Limb (tissue), 2 donors: ENCODE measurements around the gene RAB26.
"Not testable (repeated sequence)": the region's sequence is repeated elsewhere in the genome, so short reads cannot be mapped to it uniquely, and the experiment has no call there.

Source experiments
- DNase-seq, 2 donors: peaks; one replicate each; pipeline ENCODE4 v3.0.0-alpha.2; 2016; ENCODE audit errors: extremely low spot score in 2 of 2

Gene RAB26

GRCh38 chr16:2117341-2117740 is 31.1 kb upstream of the RAB26 start:
- DNase-seq = not testable (repeated sequence)

- not testable (repeated sequence) for DNase-seq
Observed at GRCh38 chr16:2117960-2118722, 30.3 kb upstream of the RAB26 start.

- peak in 1 of 2 donors; percentile 51 for DNase-seq
Observed at GRCh38 chr16:2121325-2121724, 27.1 kb upstream of the RAB26 start.

GRCh38 chr16:2121853-2122252 is 26.6 kb upstream of the RAB26 start:
- peak in 1 of 2 donors; percentile 37 for DNase-seq

GRCh38 chr16:2122429-2122828 is 26.0 kb upstream of the RAB26 start:
- no peak for DNase-seq

DNA sequence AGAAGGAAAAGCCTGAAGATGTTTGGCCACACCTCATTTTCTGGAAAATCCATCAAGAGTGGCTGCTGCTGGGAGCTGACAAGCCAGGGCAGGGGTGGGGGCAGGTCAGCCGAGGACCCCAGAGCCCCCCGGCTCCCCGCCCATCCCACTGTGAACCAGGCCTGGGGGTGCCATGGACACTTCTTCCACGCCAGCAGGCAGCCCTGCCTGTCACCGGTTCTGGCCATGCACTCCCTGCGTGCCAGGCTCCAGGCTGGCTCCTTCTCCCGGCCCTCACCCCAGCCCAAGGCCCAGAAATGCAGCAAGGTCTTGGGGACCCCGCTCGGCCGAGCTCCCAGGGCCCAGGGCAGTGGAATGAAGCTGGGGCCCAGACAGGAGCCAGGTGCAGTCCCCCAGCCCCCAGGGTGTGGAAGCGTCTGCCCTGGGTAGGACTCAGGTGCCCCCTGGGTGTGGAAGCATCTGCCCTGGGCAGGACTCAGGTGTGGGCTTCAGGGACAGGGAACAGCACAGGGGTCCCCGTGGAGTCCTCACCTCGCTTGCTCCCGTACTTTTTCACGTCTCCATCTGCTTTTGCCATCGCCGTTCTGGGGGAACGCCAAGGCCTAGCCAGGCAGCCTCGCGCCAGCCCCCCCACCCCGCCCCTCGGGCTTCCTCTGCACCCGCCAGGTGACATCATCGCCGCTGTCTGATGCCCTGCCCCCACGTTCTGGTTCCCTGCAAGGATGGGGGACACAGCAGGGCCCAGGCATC is 25.3 kb upstream of the RAB26 start:
- peak in 1 of 2 donors; percentile 46 for DNase-seq

DNA sequence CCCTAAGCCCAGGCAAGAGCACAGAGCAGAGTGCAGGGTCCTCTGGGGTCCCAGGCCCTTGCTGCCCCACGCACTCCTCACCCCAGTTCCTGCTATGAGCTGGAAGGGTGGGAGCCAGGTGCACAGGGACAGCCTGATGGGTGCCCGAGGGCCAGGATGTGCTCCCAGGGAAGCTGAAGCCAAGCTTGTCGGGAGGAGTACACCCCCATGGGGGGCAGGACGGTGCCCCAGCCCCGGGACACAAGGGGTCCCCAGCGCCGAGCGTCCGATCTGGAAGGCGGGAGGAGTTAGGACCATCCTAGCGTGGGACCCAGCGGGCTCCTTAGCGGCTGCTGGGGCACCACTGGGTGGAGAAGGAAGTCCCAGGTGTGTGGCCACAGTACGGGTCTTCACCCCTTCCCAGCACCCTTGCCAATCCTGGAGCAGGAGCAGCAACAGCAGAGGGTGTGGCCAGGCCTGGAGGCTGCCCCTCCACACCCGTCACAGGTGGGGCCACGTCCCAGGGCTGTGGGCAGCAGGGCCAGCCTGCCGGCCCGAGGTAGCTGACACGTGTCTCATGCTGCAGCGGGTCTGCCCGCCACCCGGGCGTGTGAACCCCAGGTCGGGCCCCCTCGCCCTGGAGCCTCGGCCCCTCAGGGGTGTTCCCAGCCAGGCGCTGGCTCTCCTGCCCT is 24.6 kb upstream of the RAB26 start:
- peak in 1 of 2 donors; percentile 39 for DNase-seq

- not testable (repeated sequence) for DNase-seq
Observed at GRCh38 chr16:2124377-2124693, 24.1 kb upstream of the RAB26 start.

GRCh38 chr16:2124694-2125444 is 23.6 kb upstream of the RAB26 start:
- peak; percentile 80 to 83 for DNase-seq

GRCh38 chr16:2125609-2126008 is 22.8 kb upstream of the RAB26 start:
- DNase-seq = not testable (repeated sequence)

- DNase-seq = peak in 1 of 2 donors; percentile 53
Observed at GRCh38 chr16:2126161-2126743, 22.2 kb upstream of the RAB26 start.

- DNase-seq = not testable (repeated sequence)
Observed at GRCh38 chr16:2126928-2127556, 21.4 kb upstream of the RAB26 start.

DNA sequence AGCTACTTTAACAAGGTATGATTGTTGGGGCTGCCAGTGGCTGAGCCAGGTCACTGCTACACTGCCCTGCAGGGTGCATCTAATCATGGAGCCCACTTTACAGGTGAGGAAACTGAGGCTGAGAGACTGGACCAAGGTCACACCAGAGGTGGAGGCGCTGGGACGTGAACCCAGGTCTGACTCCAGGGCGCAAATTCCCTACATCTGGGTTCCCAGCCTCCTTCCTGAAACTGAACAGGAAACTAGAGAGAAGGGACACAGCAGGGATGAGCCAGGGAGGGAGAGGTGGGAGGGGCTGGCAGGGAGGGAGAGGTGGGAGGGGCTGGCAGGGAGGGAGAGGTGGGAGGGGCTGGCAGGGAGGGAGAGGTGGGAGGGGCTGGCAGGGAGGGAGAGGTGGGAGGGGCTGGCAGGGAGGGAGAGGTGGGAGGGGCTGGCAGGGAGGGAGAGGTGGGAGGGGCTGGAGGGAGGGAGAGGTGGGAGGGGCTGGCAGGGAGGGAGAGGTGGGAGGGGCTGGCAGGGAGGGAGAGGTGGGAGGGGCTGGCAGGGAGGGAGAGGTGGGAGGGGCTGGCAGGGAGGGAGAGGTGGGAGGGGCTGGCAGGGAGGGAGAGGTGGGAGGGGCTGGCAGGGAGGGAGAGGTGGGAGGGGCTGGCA is 20.7 kb upstream of the RAB26 start:
- peak in 1 of 2 donors; percentile 48 for DNase-seq

- DNase-seq = not testable (repeated sequence)
Observed at GRCh38 chr16:2129251-2129650, 19.2 kb upstream of the RAB26 start.

GRCh38 chr16:2129890-2130447 is 18.5 kb upstream of the RAB26 start:
- not testable (repeated sequence) for DNase-seq

GRCh38 chr16:2133797-2134196 is 14.6 kb upstream of the RAB26 start:
- not testable (repeated sequence) for DNase-seq

- peak in 1 of 2 donors; percentile 40 for DNase-seq
Observed at GRCh38 chr16:2135071-2135470, 13.4 kb upstream of the RAB26 start.

GRCh38 chr16:2135770-2136490 is 12.5 kb upstream of the RAB26 start, which contains the start of gene PKD1:
Gene PKD1 (minus strand): TSS chr16:2135898. CDS start chr16:2135689, 209 bp downstream.
- DNase-seq = peak; percentile 86 to 89
